AG04450 (cell line): ENCODE data around the gene NKX3-2. TPM values are rescaled to one million over a fixed set of nuclear protein-coding genes. Genes with fewer than 3 reads are reported as not detected.

Experiments used
- CTCF ChIA-PET: fragments of 300-600, 350-600 bp; formaldehyde crosslinking; extraction: SDS; loops from one replicate; lab custom pipeline; 2022; ENCODE audit warnings: antibody characterized with exemption, inconsistent platforms; lab: Charles Lee
- POLR2A ChIA-PET: fragments of 350-600 bp; formaldehyde crosslinking; extraction: SDS; loops from one replicate; lab custom pipeline; 2021; ENCODE audit warnings: antibody characterized with exemption, inconsistent platforms; lab: Yijun Ruan, JAX
- DNase-seq: peaks from one replicate; pipeline ENCODE4 v3.0.0-alpha.2; 2011; ENCODE audit warnings: low read depth, low spot score
- H3K27ac ChIP-seq: one replicate; pipeline ENCODE4 v1.5.1; 2012; ENCODE audit warnings: low read depth, low read length, control low read depth
- H3K27me3 ChIP-seq: one replicate; pipeline ENCODE4 v1.6.0; 2012; ENCODE audit warnings: low read length; ENCODE audit not compliant: control insufficient read depth, insufficient read depth
- H3K4me3 ChIP-seq: 2 replicates; pipeline ENCODE4 v1.5.1; 2011; ENCODE audit warnings: mild to moderate bottlenecking, low read depth, low read length, control low read depth
- H3K9me3 ChIP-seq: 2 replicates; pipeline ENCODE4 v1.5.1; 2012; ENCODE audit warnings: low read length; ENCODE audit not compliant: control insufficient read depth, insufficient read depth
- CTCF ChIP-seq: IDR thresholded peaks from 2 replicates; pipeline ENCODE4 v1.5.1; 2011; ENCODE audit warnings: low read depth, low read length, control low read depth, inconsistent platforms
- polyA plus RNA-seq: library from polyadenylated mRNA; depleted of rRNA; stranded (reverse); fragments of >200 nt; gene quantifications from 2 replicates; pipeline ENCODE4 v1.2.3, GENCODE V29; 2011

The NKX3-2 gene
- polyA plus RNA-seq, 1 experiment = not detected

GRCh38 chr4:13546941-13547484, 2.7 kb upstream of the NKX3-2 start:
- ChIA-PET POLR2A (no interaction called here), CTCF (interaction anchor here (0.7 kb wide), 1 partner anchor 891 kb away, joined by 3 read pairs; no protein-coding TSS in a partner anchor)
- peak overlapping the region; percentile 21 for H3K27ac ChIP-seq
- H3K27me3 ChIP-seq = peaks cover 59% of the 10 kb centered on the region
- DNase-seq = no peak
- H3K9me3 ChIP-seq = peaks cover 12% of the 10 kb centered on the region; the same call in 1 of the 2 replicates
- no peak for TF ChIP-seq CTCF
- H3K4me3 ChIP-seq = peak overlapping the region; percentile 23; the same call in 1 of the 2 replicates

DNA sequence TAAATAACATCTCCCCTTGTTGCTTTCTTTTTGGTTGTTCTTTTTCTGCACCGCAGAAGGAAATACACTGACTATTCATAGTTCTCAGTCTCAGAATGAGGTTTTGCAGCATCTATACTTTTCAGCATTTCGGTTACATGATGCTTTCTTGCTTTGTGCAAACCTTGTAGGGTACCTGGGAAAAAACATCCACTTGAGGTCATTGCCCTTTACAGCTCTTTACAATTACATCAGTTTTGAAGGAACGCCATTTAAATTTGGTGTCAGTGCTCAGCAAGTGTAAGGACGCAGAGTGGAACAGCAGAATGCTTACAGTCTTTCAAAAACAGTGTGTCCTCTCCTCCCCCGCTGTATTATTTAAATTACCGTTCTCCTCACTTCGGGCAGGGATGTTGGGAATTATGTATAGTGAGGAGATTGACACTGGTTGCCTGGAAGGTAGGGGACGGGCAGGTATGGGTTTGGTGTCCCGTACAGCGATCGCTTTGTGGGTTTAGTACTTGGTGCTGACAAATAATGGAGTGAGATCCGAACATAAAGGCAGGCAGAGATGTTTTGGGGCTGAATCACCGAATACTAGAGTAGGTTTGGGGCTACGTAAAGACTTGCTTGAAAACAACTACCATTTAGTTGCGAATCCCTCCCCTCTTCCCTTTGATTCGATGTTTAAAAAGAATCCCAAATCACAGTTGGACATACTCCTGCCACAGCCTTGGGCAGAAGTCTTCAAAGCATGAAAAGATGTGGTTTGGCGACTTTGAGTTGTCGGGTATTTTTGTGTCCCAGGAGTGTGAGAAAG, 2.0 kb upstream of the NKX3-2 start:
- no peak overlapping the region for H3K4me3 ChIP-seq
- peaks cover 65% of the 10 kb centered on the region for H3K27me3 ChIP-seq
- CTCF ChIA-PET = interaction anchor here (0.7 kb wide), 1 partner anchor 891 kb away, joined by 3 read pairs; no protein-coding TSS in a partner anchor
- H3K27ac ChIP-seq = no peak overlapping the region
- DNase-seq = no peak
- no peak for TF ChIP-seq CTCF
- peaks cover 17% of the 10 kb centered on the region; the same call in 1 of the 2 replicates for H3K9me3 ChIP-seq
- POLR2A ChIA-PET = no interaction called here

- H3K27me3 ChIP-seq = peaks cover 75% of the 10 kb centered on the region
- H3K27ac ChIP-seq = no peak overlapping the region
- H3K9me3 ChIP-seq = peaks cover 17% of the 10 kb centered on the region; the same call in 1 of the 2 replicates
- H3K4me3 ChIP-seq = peak overlapping the region; percentile 66
- CTCF ChIA-PET = no interaction called here
- no peak for TF ChIP-seq CTCF
- POLR2A ChIA-PET = no interaction called here
- no peak for DNase-seq
These were observed 1.1 kb upstream of the NKX3-2 start for GRCh38 chr4:13545394-13545808.

- peaks cover 20% of the 10 kb centered on the region; the same call in 1 of the 2 replicates for H3K9me3 ChIP-seq
- peak; percentile 7 for DNase-seq
- POLR2A ChIA-PET = no interaction called here
- H3K27ac ChIP-seq = no peak overlapping the region
- H3K27me3 ChIP-seq = peaks cover 80% of the 10 kb centered on the region
- CTCF ChIA-PET = no interaction called here
- TF ChIP-seq CTCF = no peak
- H3K4me3 ChIP-seq = peak overlapping the region; percentile 66
These were observed 492 bp upstream of the NKX3-2 start for GRCh38 chr4:13544606-13545393.
